ENCODE data around the gene ZNF732.

ZNF732 gene

GRCh38 chr4:223913-224497, 81.3 kb downstream of the ZNF732 start:
- FAIRE-seq (no peak), DNase-seq (ENCODE audit: insufficient read length, low spot score) (no peak)
- TF ChIP-seq POU2F2 (IDR thresholded peaks at IDR 0.05; ENCODE audit: low read depth, low read length), result no peak
- TF ChIP-seq TAF1 (IDR thresholded peaks at IDR 0.05; ENCODE audit: low read depth, low read length), result no peak
- TF ChIP-seq POLR2A (IDR thresholded peaks at IDR 0.05; ENCODE audit: low read depth, low read length), result no peak
- no peak for TF ChIP-seq POLR2AphosphoS5 (IDR thresholded peaks at IDR 0.05; ENCODE audit: low read depth, low read length)
- no peak for TF ChIP-seq SPI1 (IDR thresholded peaks at IDR 0.05; ENCODE audit: low read depth, low read length)
- no peak for TF ChIP-seq PAX5 (IDR thresholded peaks at IDR 0.05; ENCODE audit: insufficient read depth, low read length, severe bottlenecking)
